Measurements from ENCODE around the gene ANKRD28.

ANKRD28 gene

GRCh38 chr3:15679306-15679705, 118.5 kb downstream of the ANKRD28 start:
- Histone ChIP-seq H3K4me2 (no peak overlapping the region), H3K27ac (no peak overlapping the region), H3K36me3 (ENCODE audit: insufficient read depth) (no peaks in the 10 kb centered on the region), H3K27me3 (ENCODE audit: insufficient read depth, low read depth) (no peaks in the 10 kb centered on the region), H3K4me3 (IDR thresholded peaks at IDR 0.05; ENCODE audit: insufficient read depth, low read depth, low read length) (no peak overlapping the region), H3K4me1 (ENCODE audit: low read depth, poor library complexity, severe bottlenecking) (peaks cover 8% of the 10 kb centered on the region), H2AFZ (ENCODE audit: low read depth) (no peak overlapping the region), H3K9ac (no peak overlapping the region), H4K20me1 (ENCODE audit: insufficient read depth) (no peaks in the 10 kb centered on the region), H3K79me2 (ENCODE audit: insufficient read depth, low read depth) (no peaks in the 10 kb centered on the region)
- no peak for TF ChIP-seq CTCF (conservative IDR thresholded peaks at IDR 0.05; ENCODE audit: low read depth, low read length)

GRCh38 chr3:15676259-15676658, 121.5 kb downstream of the ANKRD28 start:
- H3K79me2 ChIP-seq (ENCODE audit: insufficient read depth, low read depth): no peaks in the 10 kb centered on the region
- no peak overlapping the region for H3K27ac ChIP-seq
- no peaks in the 10 kb centered on the region for H3K4me1 ChIP-seq (ENCODE audit: low read depth, poor library complexity, severe bottlenecking)
- H3K27me3 ChIP-seq (ENCODE audit: insufficient read depth, low read depth): no peaks in the 10 kb centered on the region
- no peak overlapping the region for H3K9ac ChIP-seq
- H3K36me3 ChIP-seq (ENCODE audit: insufficient read depth): no peaks in the 10 kb centered on the region
- H2AFZ ChIP-seq (ENCODE audit: low read depth): no peak overlapping the region
- no peak overlapping the region for H3K4me3 ChIP-seq (IDR thresholded peaks at IDR 0.05; ENCODE audit: insufficient read depth, low read depth, low read length)
- H4K20me1 ChIP-seq (ENCODE audit: insufficient read depth): no peaks in the 10 kb centered on the region
- no peak for TF ChIP-seq CTCF (conservative IDR thresholded peaks at IDR 0.05; ENCODE audit: low read depth, low read length)
- no peak overlapping the region for H3K4me2 ChIP-seq

GRCh38 chr3:15673536-15673935, 124.2 kb downstream of the ANKRD28 start:
- Histone ChIP-seq H3K9ac (no peak overlapping the region), H2AFZ (ENCODE audit: low read depth) (no peak overlapping the region), H3K36me3 (ENCODE audit: insufficient read depth) (no peaks in the 10 kb centered on the region)

GRCh38 chr3:15667484-15667883, 130.3 kb downstream of the ANKRD28 start:
- Histone ChIP-seq H3K9ac (no peak overlapping the region), H3K27me3 (ENCODE audit: insufficient read depth, low read depth) (no peaks in the 10 kb centered on the region), H3K4me2 (no peak overlapping the region), H3K4me3 (IDR thresholded peaks at IDR 0.05; ENCODE audit: insufficient read depth, low read depth, low read length) (no peak overlapping the region), H3K27ac (no peak overlapping the region), H2AFZ (ENCODE audit: low read depth) (no peak overlapping the region), H4K20me1 (ENCODE audit: insufficient read depth) (no peaks in the 10 kb centered on the region), H3K4me1 (ENCODE audit: low read depth, poor library complexity, severe bottlenecking) (peaks cover 4% of the 10 kb centered on the region), H3K79me2 (ENCODE audit: insufficient read depth, low read depth) (no peaks in the 10 kb centered on the region), H3K36me3 (ENCODE audit: insufficient read depth) (no peaks in the 10 kb centered on the region)
- TF ChIP-seq CTCF (conservative IDR thresholded peaks at IDR 0.05; ENCODE audit: low read depth, low read length): no peak

More at GRCh38 chr3:15673536-15673935, 124.2 kb downstream of the ANKRD28 start:
- Histone ChIP-seq H3K4me1 (ENCODE audit: low read depth, poor library complexity, severe bottlenecking) (no peaks in the 10 kb centered on the region), H3K79me2 (ENCODE audit: insufficient read depth, low read depth) (no peaks in the 10 kb centered on the region), H3K4me3 (IDR thresholded peaks at IDR 0.05; ENCODE audit: insufficient read depth, low read depth, low read length) (no peak overlapping the region), H4K20me1 (ENCODE audit: insufficient read depth) (no peaks in the 10 kb centered on the region), H3K27ac (no peak overlapping the region), H3K27me3 (ENCODE audit: insufficient read depth, low read depth) (no peaks in the 10 kb centered on the region), H3K4me2 (no peak overlapping the region)
- no peak for TF ChIP-seq CTCF (conservative IDR thresholded peaks at IDR 0.05; ENCODE audit: low read depth, low read length)
